Measurements from ENCODE around the gene HOXC12. TPM values are rescaled to one million over a fixed set of nuclear protein-coding genes. Genes with fewer than 3 reads are reported as not detected.

Gene HOXC12, protein sequence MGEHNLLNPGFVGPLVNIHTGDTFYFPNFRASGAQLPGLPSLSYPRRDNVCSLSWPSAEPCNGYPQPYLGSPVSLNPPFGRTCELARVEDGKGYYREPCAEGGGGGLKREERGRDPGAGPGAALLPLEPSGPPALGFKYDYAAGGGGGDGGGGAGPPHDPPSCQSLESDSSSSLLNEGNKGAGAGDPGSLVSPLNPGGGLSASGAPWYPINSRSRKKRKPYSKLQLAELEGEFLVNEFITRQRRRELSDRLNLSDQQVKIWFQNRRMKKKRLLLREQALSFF
- total RNA-seq (not detected), polyA plus RNA-seq (not detected), total RNA-seq (not detected)

DNA sequence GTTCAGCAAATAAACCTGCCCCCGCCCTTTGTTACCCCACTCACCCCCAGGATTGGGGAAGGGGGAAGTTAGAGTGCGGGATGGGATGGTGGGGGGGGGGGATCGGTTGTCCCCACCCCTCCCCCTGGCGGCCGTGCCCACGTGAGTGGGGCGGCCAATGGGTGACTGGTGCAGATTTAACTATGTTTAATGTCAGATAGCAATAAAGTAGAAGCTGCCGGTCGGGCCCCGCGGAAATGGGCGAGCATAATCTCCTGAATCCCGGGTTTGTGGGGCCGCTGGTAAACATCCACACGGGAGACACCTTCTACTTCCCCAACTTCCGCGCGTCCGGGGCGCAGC lies at the start of gene HOXC12:
Gene HOXC12 (plus strand): TSS at position 210 of the 342 bp plus-strand sequence. CDS start 27 bp downstream, at position 237.
- POLR2A ChIA-PET: no interaction called here
- Mint-ChIP-seq H3K4me1 (peaks cover 9 to 57% (median 26%) of the 10 kb centered on the region in 7 donors), H3K27me3 (peaks cover 78 to 94% (median 90%) of the 10 kb centered on the region in 5 donors), H3K27ac (peak within 1 kb of the TSS in 4 of 9 donors; percentile 44 to 77 (median 69)), H3K9me3 (peaks cover 0 to 25% (median 5%) of the 10 kb centered on the region in 11 donors), H3K4me3 (peak within 1 kb of the TSS in 9 of 10 donors; percentile 4 to 57 (median 35)), H3K36me3 (peaks cover 0 to 4% (median 0%) of the 10 kb centered on the region in 5 donors)
- peaks cover 40 to 73% of the 10 kb centered on the region in 2 donors for H3K27me3 ChIP-seq (ENCODE audit: control insufficient read depth in 2 of 2, insufficient read depth in 2 of 2, low read length in 2 of 2)
- no peaks in the 10 kb centered on the region for H3K36me3 ChIP-seq (ENCODE audit: control insufficient read depth in 2 of 3, insufficient read depth in 3 of 3, low read length in 3 of 3)
- H3K9me3 ChIP-seq (ENCODE audit: control insufficient read depth in 2 of 3, low read length in 3 of 3): no peaks in the 10 kb centered on the region
- peaks cover 4 to 15% of the 10 kb centered on the region in 2 donors for H3K4me1 ChIP-seq (ENCODE audit: control insufficient read depth in 2 of 2, insufficient read depth in 2 of 2, low read length in 2 of 2)
- no peak within 1 kb of the TSS for H3K4me3 ChIP-seq (ENCODE audit: low read length)
- intact Hi-C loops (cut with micrococcal nuclease): loop anchor here in 1 of 2 donors (5.0 kb wide), 2 partner anchors 33 to 98 kb away; partner anchors contain the start of genes HOXC10 and HOXC4
- CTCF ChIA-PET: interaction anchor here (1.5 kb wide), 1 partner anchor 12 kb away, joined by 4 read pairs; no protein-coding TSS in a partner anchor
- no peak for DNase-seq
- no peak within 1 kb of the TSS for H3K27ac ChIP-seq (ENCODE audit: low read depth, low read length)
- ATAC-seq: no peak

DNA sequence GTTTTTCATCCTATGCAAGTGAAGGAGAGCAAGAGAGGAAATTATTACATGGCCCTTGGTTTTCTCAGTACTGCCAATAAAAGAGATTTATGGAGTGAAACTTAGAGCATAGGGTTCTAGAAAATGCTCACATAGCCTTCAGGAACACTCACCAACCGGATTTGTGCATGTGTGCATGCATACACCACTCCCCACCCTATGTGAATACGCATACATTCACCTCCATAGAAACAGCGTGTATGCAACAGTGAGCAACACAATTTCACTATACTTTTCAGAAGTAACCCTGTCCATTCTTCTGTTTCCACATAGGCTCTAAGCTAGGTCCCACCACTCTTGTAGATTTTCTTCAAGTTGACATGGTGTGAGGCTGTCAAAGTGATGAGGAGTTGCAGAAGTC lies 47.6 kb upstream of the HOXC12 start:
- Histone ChIP-seq H3K4me1 (ENCODE audit: control insufficient read depth in 2 of 2, insufficient read depth in 2 of 2, low read length in 2 of 2) (no peaks in the 10 kb centered on the region), H3K4me3 (ENCODE audit: low read length) (no peak overlapping the region), H3K27ac (ENCODE audit: low read depth, low read length) (no peak overlapping the region), H3K36me3 (ENCODE audit: control insufficient read depth in 2 of 3, insufficient read depth in 3 of 3, low read length in 3 of 3) (no peaks in the 10 kb centered on the region), H3K27me3 (ENCODE audit: control insufficient read depth in 2 of 2, insufficient read depth in 2 of 2, low read length in 2 of 2) (peaks cover 0 to under 1% of the 10 kb centered on the region in 2 donors), H3K9me3 (ENCODE audit: control insufficient read depth in 2 of 3, low read length in 3 of 3) (no peaks in the 10 kb centered on the region)
- H3K36me3 Mint-ChIP-seq: no peaks in the 10 kb centered on the region
- H3K27me3 Mint-ChIP-seq: peaks cover 29 to 45% (median 38%) of the 10 kb centered on the region in 5 donors
- DNase-seq: no peak
- POLR2A ChIA-PET: no interaction called here
- CTCF ChIA-PET: no interaction called here
- intact Hi-C loops (cut with micrococcal nuclease): no loop called here
- H3K9me3 Mint-ChIP-seq: peaks cover 0 to 2% (median 0%) of the 10 kb centered on the region in 11 donors
- H3K27ac Mint-ChIP-seq: no peak overlapping the region
- no peak overlapping the region for H3K4me3 Mint-ChIP-seq
- no peaks in the 10 kb centered on the region for H3K4me1 Mint-ChIP-seq
- ATAC-seq: no peak

DNA sequence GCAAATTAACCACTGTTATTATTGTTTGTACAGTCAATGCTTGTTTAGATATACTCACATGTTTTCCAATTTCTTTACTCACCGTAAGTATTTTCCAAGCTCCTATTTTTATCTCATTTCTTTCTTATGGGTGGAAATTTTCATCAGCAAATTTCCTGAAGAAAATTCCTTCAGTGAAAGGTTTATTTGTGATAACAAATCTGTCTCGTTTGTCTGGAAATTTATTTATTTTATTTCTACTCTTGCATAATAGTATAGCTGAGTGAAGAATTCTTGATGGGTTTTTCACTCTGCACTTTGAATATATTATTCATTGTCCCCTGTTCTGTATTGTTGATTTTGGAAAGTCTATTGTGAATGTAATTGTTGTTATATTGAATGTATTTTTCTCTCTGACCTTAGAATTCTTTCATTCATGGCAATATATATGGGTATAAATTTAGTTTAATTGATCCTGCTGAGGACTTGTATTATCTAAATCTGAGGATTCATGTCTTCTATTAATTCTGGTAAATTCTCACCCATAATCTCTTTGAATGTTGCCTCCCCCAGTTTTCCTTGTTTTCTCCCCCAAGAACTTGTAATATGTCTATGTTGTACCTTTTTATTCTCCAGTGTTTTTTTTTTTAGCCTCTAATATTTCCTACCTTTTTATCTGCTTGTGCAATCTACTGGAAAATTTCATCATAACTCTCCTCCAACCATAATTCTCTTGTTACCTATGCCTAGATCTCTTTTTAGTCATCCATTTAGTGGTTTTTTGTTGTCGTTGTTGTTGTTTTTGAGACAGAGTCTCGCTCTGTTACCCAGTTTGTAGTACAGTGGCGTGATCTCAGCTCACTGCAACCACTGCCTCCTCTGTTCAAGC lies 37.7 kb upstream of the HOXC12 start:
- ATAC-seq: no peak
- H3K36me3 Mint-ChIP-seq: no peaks in the 10 kb centered on the region
- CTCF ChIA-PET: no interaction called here
- Histone ChIP-seq H3K4me1 (ENCODE audit: control insufficient read depth in 2 of 2, insufficient read depth in 2 of 2, low read length in 2 of 2) (no peaks in the 10 kb centered on the region), H3K36me3 (ENCODE audit: control insufficient read depth in 2 of 3, insufficient read depth in 3 of 3, low read length in 3 of 3) (no peaks in the 10 kb centered on the region), H3K27ac (ENCODE audit: low read depth, low read length) (no peak overlapping the region), H3K9me3 (ENCODE audit: control insufficient read depth in 2 of 3, low read length in 3 of 3) (no peaks in the 10 kb centered on the region), H3K27me3 (ENCODE audit: control insufficient read depth in 2 of 2, insufficient read depth in 2 of 2, low read length in 2 of 2) (peaks cover 0 to 30% of the 10 kb centered on the region in 2 donors), H3K4me3 (ENCODE audit: low read length) (no peak overlapping the region)
- no peaks in the 10 kb centered on the region for H3K4me1 Mint-ChIP-seq
- H3K9me3 Mint-ChIP-seq: peaks cover 0 to 3% (median 0%) of the 10 kb centered on the region in 11 donors
- no peak overlapping the region for H3K4me3 Mint-ChIP-seq
- DNase-seq: no peak
- POLR2A ChIA-PET: no interaction called here
- intact Hi-C loops (cut with micrococcal nuclease): loop anchor here in 1 of 2 donors (5.0 kb wide), 1 partner anchor 785 kb away; no protein-coding TSS in a partner anchor
- peaks cover 65 to 83% (median 76%) of the 10 kb centered on the region in 5 donors for H3K27me3 Mint-ChIP-seq
- no peak overlapping the region for H3K27ac Mint-ChIP-seq

DNA sequence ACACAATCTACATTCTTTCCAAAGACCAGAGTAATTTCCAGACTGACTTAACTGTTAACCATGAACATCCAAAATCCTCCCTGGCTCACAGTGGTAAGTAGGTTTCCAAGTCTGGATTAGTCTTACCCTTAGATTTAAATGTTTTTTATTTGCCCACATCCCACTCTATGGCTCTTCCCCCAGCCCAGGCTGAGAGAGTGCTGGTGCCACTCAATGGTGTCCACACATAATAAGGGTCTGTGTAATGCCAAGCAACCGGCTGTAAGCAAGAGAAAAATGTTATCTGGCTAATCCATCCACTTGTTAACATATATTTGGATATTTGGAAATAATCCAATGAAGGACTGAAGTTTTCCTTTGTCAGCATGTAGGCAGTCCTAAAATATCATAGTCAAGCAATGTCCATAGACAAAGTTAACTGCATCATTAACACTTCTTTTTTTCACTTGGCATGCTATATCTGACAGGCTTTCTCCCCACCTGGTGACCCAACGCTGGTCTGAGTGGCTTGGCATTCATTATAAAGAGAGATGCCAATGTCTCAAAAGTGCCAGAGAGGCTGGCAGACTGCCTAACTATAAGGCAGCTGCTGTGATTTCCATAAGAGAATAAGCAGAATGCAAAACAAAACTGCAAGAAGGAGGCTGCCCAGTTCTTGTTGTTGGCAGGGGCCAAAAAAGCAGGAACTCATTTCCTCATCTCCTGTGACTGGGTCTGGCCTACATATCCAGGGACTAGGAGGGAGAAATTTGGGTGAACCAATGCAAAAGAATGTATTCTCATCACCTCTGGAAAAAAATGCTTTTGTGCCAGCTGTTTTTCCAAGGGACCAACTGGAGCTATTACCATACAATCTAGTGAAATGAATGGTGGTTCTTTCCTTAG lies 29.9 kb upstream of the HOXC12 start:
- peaks cover 0 to 17% (median 5%) of the 10 kb centered on the region in 11 donors for H3K9me3 Mint-ChIP-seq
- peaks cover 0 to 7% (median 0%) of the 10 kb centered on the region in 5 donors for H3K36me3 Mint-ChIP-seq
- CTCF ChIA-PET: interaction anchor here (0.6 kb wide), 1 partner anchor 276 kb away, joined by 4 read pairs; no protein-coding TSS in a partner anchor
- H3K27me3 Mint-ChIP-seq: peaks cover 85 to 93% (median 90%) of the 10 kb centered on the region in 5 donors
- no peaks in the 10 kb centered on the region for H3K9me3 ChIP-seq (ENCODE audit: control insufficient read depth in 2 of 3, low read length in 3 of 3)
- H3K4me1 ChIP-seq (ENCODE audit: control insufficient read depth in 2 of 2, insufficient read depth in 2 of 2, low read length in 2 of 2): no peaks in the 10 kb centered on the region
- no peaks in the 10 kb centered on the region for H3K36me3 ChIP-seq (ENCODE audit: control insufficient read depth in 2 of 3, insufficient read depth in 3 of 3, low read length in 3 of 3)
- no peak overlapping the region for H3K27ac ChIP-seq (ENCODE audit: low read depth, low read length)
- DNase-seq (no peak), ATAC-seq (no peak)
- H3K4me1 Mint-ChIP-seq: peaks cover 0 to 7% (median 1%) of the 10 kb centered on the region in 7 donors
- intact Hi-C loops (cut with micrococcal nuclease): loop anchor here in 1 of 2 donors (5.0 kb wide), 1 partner anchor 38 kb away; no protein-coding TSS in a partner anchor
- peaks cover 19 to 31% of the 10 kb centered on the region in 2 donors for H3K27me3 ChIP-seq (ENCODE audit: control insufficient read depth in 2 of 2, insufficient read depth in 2 of 2, low read length in 2 of 2)
- no peak overlapping the region for H3K27ac Mint-ChIP-seq
- H3K4me3 Mint-ChIP-seq: no peak overlapping the region
- no peak overlapping the region for H3K4me3 ChIP-seq (ENCODE audit: low read length)
- POLR2A ChIA-PET: no interaction called here

DNA sequence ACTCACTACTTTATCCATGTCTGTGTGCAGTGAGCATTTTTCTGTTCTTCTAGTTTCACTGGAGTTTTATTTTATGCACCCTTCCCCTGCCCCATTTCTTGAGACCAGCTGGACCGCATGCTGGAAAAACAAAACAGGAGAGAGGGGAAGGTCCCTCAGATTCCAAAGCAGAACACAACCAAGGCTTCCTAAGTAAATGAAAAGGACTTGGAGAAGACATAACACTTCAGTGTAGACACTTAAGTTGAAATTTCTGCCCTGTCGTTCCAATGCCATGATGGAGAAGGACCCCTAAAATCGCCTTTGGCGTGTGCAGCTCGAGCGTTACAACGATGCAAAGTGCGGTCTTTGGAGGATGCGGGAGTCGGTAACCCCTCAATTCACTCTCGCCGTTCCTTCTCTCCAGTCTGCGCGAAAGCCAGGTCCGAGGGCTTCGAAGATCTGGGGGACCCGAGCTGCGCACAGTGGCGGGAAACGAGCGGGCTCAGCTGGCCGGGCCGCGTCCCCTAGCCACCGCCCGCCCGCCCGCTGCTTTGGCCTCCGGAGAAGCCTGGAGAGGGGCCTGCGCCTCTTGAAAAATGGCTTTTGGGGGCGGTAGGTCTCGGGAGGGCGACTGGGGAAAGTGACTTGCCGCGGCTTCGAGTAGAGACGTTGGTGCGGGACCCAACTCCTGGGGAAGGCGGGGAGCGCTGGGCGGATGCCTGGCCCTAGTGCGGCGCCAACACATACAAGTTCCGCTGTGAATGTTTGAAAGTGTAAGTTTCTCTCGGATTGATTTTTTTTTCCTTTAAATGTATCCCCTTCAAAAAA lies 27.3 kb upstream of the HOXC12 start:
- H3K9me3 ChIP-seq (ENCODE audit: control insufficient read depth in 2 of 3, low read length in 3 of 3): no peaks in the 10 kb centered on the region
- peaks cover 19 to 27% of the 10 kb centered on the region in 2 donors for H3K27me3 ChIP-seq (ENCODE audit: control insufficient read depth in 2 of 2, insufficient read depth in 2 of 2, low read length in 2 of 2)
- Mint-ChIP-seq H3K27ac (no peak overlapping the region), H3K36me3 (peaks cover 0 to 7% (median 0%) of the 10 kb centered on the region in 5 donors), H3K4me3 (peak overlapping the region in 2 of 10 donors; percentile 6 to 30), H3K27me3 (peaks cover 87 to 98% (median 93%) of the 10 kb centered on the region in 5 donors), H3K4me1 (peaks cover 0 to 7% (median 3%) of the 10 kb centered on the region in 7 donors), H3K9me3 (peaks cover 0 to 30% (median 5%) of the 10 kb centered on the region in 11 donors)
- ATAC-seq: no peak
- no peak overlapping the region for H3K27ac ChIP-seq (ENCODE audit: low read depth, low read length)
- H3K4me3 ChIP-seq (ENCODE audit: low read length): no peak overlapping the region
- DNase-seq: no peak
- intact Hi-C loops (cut with micrococcal nuclease): loop anchor here in 1 of 2 donors (5.0 kb wide), 1 partner anchor 35 kb away; no protein-coding TSS in a partner anchor
- H3K4me1 ChIP-seq (ENCODE audit: control insufficient read depth in 2 of 2, insufficient read depth in 2 of 2, low read length in 2 of 2): no peaks in the 10 kb centered on the region
- H3K36me3 ChIP-seq (ENCODE audit: control insufficient read depth in 2 of 3, insufficient read depth in 3 of 3, low read length in 3 of 3): no peaks in the 10 kb centered on the region
- ChIA-PET POLR2A (no interaction called here), CTCF (no interaction called here)

All from naive thymus-derived CD4-positive, alpha-beta T cell (primary cell).